Loucy (cell line): ENCODE measurements around the gene BTAF1.

Experiments used
- H2AFZ ChIP-seq: fragments of 200-600 bp; sonication (generic); 2 replicates; pipeline ENCODE4 v1.6.0; 2016; ENCODE audit warnings: antibody characterized with exemption, mild to moderate bottlenecking, low read length, moderate library complexity
- H3F3A ChIP-seq: fragments of 200-600 bp; 2 replicates; pipeline ENCODE4 v1.6.0; 2016; ENCODE audit warnings: antibody characterized with exemption, low read depth, mild to moderate bottlenecking
- H3K27me3 ChIP-seq: fragments of 200-600 bp; sonication (generic); 2 replicates; pipeline ENCODE4 v1.6.1; 2014; ENCODE audit warnings: low read length, mild to moderate bottlenecking; ENCODE audit not compliant: insufficient read depth, poor library complexity, severe bottlenecking
- H3K36me3 ChIP-seq: fragments of 200-600 bp; sonication (generic); 2 replicates; pipeline ENCODE4 v1.6.1; 2016; ENCODE audit warnings: low read length; ENCODE audit not compliant: insufficient read depth
- H3K4me1 ChIP-seq: fragments of 200-600 bp; sonication (generic); 2 replicates; pipeline ENCODE4 v1.5.1; 2014; ENCODE audit warnings: low read length, mild to moderate bottlenecking; ENCODE audit not compliant: insufficient read depth, poor library complexity, severe bottlenecking
- H3K4me2 ChIP-seq: fragments of 200-600 bp; sonication (generic); 2 replicates; pipeline ENCODE4 v1.6.0; 2014; ENCODE audit warnings: antibody characterized with exemption, low read length, low read depth, mild to moderate bottlenecking; ENCODE audit not compliant: poor library complexity, severe bottlenecking
- H3K4me3 ChIP-seq: fragments of 200-600 bp; sonication (generic); 2 replicates; pipeline ENCODE4 v1.5.1; 2014; ENCODE audit warnings: low read length, mild to moderate bottlenecking, mixed read lengths; ENCODE audit not compliant: poor library complexity, severe bottlenecking
- H3K79me2 ChIP-seq: fragments of 200-600 bp; sonication (generic); 2 replicates; pipeline ENCODE4 v1.6.1; 2014; ENCODE audit warnings: low read length; ENCODE audit not compliant: insufficient read depth
- H3K9ac ChIP-seq: fragments of 200-600 bp; sonication (generic); 2 replicates; pipeline ENCODE4 v1.6.0; 2014; ENCODE audit warnings: mild to moderate bottlenecking, low read depth, low read length, moderate library complexity; ENCODE audit not compliant: poor library complexity, severe bottlenecking
- H3K9me2 ChIP-seq: fragments of 200-600 bp; sonication (generic); replicated peaks from 2 replicates; pipeline ENCODE4 v1.6.1; 2016; ENCODE audit warnings: low read depth, low read length, mixed read lengths
- H3K9me3 ChIP-seq: fragments of 200-600 bp; sonication (generic); 2 replicates; pipeline ENCODE4 v1.6.1; 2014; ENCODE audit warnings: mild to moderate bottlenecking, antibody characterized with exemption, low read length, low read depth; ENCODE audit not compliant: insufficient read depth
- H4K20me1 ChIP-seq: fragments of 200-600 bp; sonication (generic); 2 replicates; pipeline ENCODE4 v1.6.0; 2014; ENCODE audit warnings: antibody characterized with exemption, low read length, mild to moderate bottlenecking; ENCODE audit not compliant: insufficient read depth, poor library complexity, severe bottlenecking
- EZH2phosphoT487 ChIP-seq: fragments of 200-600 bp; IDR thresholded peaks from 2 replicates; pipeline ENCODE4 v1.6.1; 2018; ENCODE audit warnings: antibody characterized with exemption, mild to moderate bottlenecking, moderate library complexity, borderline replicate concordance
- TF ChIP-seq, protein P1 (sequence below): fragments of 200-600 bp; sonication (generic); conservative IDR thresholded peaks from 2 replicates; pipeline ENCODE4 v1.5.1; 2014; ENCODE audit warnings: mild to moderate bottlenecking, antibody characterized with exemption, low read length

The BTAF1 gene

DNA sequence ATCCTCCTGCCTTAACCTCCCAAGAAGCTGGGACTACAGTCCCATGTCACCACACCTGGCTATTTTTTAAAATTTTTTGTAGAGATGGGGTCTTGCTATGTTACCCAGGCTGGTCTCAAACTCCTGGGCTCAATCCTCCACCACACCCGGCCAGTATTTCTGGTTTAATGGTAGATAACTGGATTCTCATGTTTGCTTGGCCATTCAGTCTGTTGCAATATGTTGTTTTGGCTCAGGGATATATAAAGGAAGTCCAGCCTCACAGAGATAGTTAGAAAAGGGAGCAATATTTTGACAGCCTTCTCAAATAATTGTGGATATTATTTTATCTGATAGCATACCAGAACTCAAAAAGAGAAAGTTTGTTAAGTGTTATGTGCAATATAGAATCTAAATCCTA is 82.4 kb downstream of the BTAF1 start:
- Histone ChIP-seq H3K4me2 (no peak overlapping the region), H2AFZ (no peak overlapping the region), H3K79me2 (no peaks in the 10 kb centered on the region), H3K9me2 (no peaks in the 10 kb centered on the region), H3K4me3 (no peak overlapping the region), H3K9ac (no peak overlapping the region), H3K4me1 (peaks cover 14% of the 10 kb centered on the region), H4K20me1 (no peaks in the 10 kb centered on the region), H3K36me3 (peaks cover 10% of the 10 kb centered on the region; the same call in 1 of the 2 replicates), H3K9me3 (no peaks in the 10 kb centered on the region), H3F3A (no peaks in the 10 kb centered on the region), H3K27me3 (no peaks in the 10 kb centered on the region)
- TF ChIP-seq, protein P1, sequence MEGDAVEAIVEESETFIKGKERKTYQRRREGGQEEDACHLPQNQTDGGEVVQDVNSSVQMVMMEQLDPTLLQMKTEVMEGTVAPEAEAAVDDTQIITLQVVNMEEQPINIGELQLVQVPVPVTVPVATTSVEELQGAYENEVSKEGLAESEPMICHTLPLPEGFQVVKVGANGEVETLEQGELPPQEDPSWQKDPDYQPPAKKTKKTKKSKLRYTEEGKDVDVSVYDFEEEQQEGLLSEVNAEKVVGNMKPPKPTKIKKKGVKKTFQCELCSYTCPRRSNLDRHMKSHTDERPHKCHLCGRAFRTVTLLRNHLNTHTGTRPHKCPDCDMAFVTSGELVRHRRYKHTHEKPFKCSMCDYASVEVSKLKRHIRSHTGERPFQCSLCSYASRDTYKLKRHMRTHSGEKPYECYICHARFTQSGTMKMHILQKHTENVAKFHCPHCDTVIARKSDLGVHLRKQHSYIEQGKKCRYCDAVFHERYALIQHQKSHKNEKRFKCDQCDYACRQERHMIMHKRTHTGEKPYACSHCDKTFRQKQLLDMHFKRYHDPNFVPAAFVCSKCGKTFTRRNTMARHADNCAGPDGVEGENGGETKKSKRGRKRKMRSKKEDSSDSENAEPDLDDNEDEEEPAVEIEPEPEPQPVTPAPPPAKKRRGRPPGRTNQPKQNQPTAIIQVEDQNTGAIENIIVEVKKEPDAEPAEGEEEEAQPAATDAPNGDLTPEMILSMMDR = no peak
- TF ChIP-seq EZH2phosphoT487 = no peak

DNA sequence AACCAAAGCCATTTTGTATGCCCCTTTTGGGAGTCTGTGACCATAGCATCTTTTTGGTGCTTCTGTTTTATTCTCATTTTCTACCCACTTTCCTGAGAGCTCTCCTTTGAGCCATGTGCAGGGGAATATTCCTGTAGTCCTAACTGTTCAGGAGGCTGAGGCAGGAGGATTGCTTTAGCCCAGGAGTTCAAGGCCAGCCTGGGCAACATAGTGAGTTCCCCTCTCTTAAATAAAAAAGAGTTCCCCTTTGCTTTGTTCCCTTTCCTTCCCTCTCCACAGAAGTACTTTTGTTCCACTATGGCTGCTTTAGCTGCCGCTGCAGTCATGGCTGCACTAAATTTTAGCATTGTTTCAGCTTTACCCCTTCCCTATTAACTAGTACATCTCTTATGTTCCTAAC is 85.9 kb downstream of the BTAF1 start:
- no peak overlapping the region for H2AFZ ChIP-seq
- no peaks in the 10 kb centered on the region for H3K79me2 ChIP-seq
- no peaks in the 10 kb centered on the region for H3K9me3 ChIP-seq
- peaks cover 14% of the 10 kb centered on the region for H3K4me1 ChIP-seq
- no peaks in the 10 kb centered on the region for H3K27me3 ChIP-seq
- no peaks in the 10 kb centered on the region for H4K20me1 ChIP-seq
- H3K36me3 ChIP-seq = peaks cover 22% of the 10 kb centered on the region
- TF ChIP-seq EZH2phosphoT487 = no peak
- TF ChIP-seq, protein P1 = no peak
- no peak overlapping the region for H3K9ac ChIP-seq
- peak overlapping the region; percentile 24 for H3K4me2 ChIP-seq
- H3K4me3 ChIP-seq = no peak overlapping the region
- H3F3A ChIP-seq = no peaks in the 10 kb centered on the region
- H3K9me2 ChIP-seq = no peaks in the 10 kb centered on the region

DNA sequence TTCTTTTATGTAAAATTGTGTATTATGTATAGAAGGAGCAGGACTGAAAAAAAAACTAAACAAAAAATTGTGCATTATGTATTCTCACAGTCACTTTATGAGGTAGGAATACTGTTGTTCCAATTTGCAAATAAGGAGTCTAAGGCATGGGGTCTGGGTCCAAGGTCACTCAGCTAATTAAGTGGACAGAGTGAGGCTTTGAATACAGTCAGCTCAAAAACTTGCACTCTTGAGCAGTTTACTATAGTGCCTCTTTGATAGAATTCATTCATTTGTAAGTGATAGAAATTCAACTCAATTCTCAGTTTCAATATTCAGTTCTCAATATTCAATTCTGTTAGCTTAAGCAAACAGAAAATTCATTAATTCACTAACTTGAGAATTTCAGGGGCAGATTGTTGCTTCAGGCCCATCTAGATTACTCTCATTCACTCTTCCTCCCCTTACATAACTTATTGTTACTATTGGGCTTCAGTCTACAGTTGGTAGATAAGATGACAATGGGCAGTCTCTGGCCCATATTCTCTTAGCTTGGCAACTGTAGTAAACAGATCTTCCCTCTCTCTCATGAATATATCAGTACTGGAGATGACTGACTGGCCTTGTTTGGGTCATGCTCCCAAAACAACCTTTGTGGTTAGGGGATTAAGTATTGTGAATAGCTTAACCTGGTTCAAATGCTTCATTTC is 86.6 kb downstream of the BTAF1 start:
- Histone ChIP-seq H4K20me1 (no peaks in the 10 kb centered on the region), H2AFZ (no peak overlapping the region), H3K9ac (no peak overlapping the region), H3F3A (no peaks in the 10 kb centered on the region), H3K79me2 (no peaks in the 10 kb centered on the region), H3K4me3 (no peak overlapping the region), H3K36me3 (peaks cover 29% of the 10 kb centered on the region), H3K4me2 (no peak overlapping the region), H3K27me3 (no peaks in the 10 kb centered on the region), H3K4me1 (peaks cover 14% of the 10 kb centered on the region), H3K9me3 (no peaks in the 10 kb centered on the region), H3K9me2 (no peaks in the 10 kb centered on the region)
- TF ChIP-seq EZH2phosphoT487 = no peak
